Type B pancreatic cell (in vitro differentiated cells): ENCODE results near the gene TM4SF18. TPM values are rescaled to one million over a fixed set of nuclear protein-coding genes. Genes with fewer than 3 reads are reported as not detected.

Source experiments
- DNase-seq: peaks from one replicate; pipeline ENCODE4 v3.0.0; 2021; ENCODE audit warnings: mixed read lengths; ENCODE audit not compliant: unreplicated experiment; ENCODE audit errors: extremely low spot score
- H3K27ac Mint-ChIP-seq: 2 replicates; pipeline ENCODE4 v1.8.0; 2021; ENCODE audit warnings: mild to moderate bottlenecking, mixed read lengths
- H3K27me3 Mint-ChIP-seq: 2 replicates; pipeline ENCODE4 v1.8.0; 2021; ENCODE audit warnings: mixed read lengths
- H3K36me3 Mint-ChIP-seq: 2 replicates; pipeline ENCODE4 v1.8.0; 2021; ENCODE audit warnings: mixed read lengths
- H3K4me1 Mint-ChIP-seq: one replicate; pipeline ENCODE4 v1.8.0; 2021; ENCODE audit warnings: mixed read lengths; ENCODE audit not compliant: unreplicated experiment
- H3K4me3 Mint-ChIP-seq: 2 replicates; pipeline ENCODE4 v1.8.0; 2021; ENCODE audit warnings: mild to moderate bottlenecking, mixed read lengths
- H3K9me3 Mint-ChIP-seq: 2 replicates; pipeline ENCODE4 v1.8.0; 2021; ENCODE audit warnings: mixed read lengths
- CTCF ChIP-seq: fragments of 200-600 bp; sonication (generic); conservative IDR thresholded peaks from 2 replicates; pipeline ENCODE4 v1.5.0; 2021; ENCODE audit warnings: antibody characterized with exemption, mild to moderate bottlenecking
- total RNA-seq: library from RNA; stranded (reverse); gene quantifications from 2 replicates; pipeline ENCODE4 v1.2.1, GENCODE V29; 2021; ENCODE audit warnings: low replicate concordance

TM4SF18 gene
- total RNA-seq, 1 donor from 2014 or later, result not detected

DNA sequence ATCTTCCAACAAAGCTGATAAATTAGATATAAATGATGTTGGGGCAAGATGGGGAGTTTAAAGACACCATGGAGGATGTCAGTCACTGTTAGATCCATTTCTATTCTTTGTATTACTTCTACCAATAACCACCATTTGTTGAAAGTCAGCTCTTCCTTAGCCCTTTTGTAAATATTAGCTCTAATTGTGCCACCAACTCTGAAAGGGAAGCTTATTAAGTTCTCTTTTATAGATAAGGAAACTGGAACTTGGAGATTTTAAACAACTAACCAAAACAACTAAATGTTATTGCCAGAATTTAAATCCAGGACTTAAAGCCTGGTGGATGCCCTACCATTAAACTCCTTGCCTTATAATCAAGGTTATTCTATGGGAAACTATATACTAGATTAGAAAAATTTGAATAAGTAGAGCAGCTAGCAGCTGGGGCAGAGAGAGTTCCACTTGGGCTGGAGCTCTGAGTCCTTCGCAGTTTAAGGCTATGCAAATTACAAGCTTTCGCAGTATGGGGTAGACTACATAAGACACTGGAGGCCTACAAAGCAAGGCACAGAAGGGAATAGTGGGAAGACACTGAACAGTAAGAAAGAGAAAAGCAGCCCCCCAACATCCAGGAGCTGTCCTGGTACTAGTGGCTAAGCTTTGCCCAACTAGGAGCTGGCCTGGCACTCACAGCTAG is 52.6 kb downstream of the TM4SF18 start:
- Mint-ChIP-seq H3K4me1 (peaks cover 10% of the 10 kb centered on the region), H3K36me3 (peaks cover 4% of the 10 kb centered on the region), H3K27ac (no peak overlapping the region), H3K4me3 (no peak overlapping the region), H3K9me3 (peaks cover 5% of the 10 kb centered on the region), H3K27me3 (no peaks in the 10 kb centered on the region)
- DNase-seq, result no peak
- no peak for TF ChIP-seq CTCF

DNA sequence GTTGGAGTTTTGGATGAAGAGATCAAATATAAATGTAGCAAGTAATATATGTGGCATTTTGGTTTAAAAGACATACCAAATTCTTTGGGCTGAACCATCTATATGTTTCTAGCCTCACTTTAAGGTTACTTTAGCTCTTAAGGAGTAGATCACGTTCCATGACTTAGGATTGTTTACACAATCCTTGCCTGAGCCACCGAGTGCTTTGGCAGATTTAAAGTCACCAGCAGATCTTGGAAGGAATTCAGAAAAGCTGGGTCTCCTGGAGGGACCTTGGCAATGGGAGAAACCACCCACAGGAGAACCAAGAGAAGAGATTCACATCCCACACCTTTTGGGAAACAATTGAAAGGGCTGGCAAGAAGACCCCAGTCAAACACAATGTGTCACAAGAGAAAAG is 54.5 kb downstream of the TM4SF18 start:
- H3K9me3 Mint-ChIP-seq, result peaks cover 5% of the 10 kb centered on the region
- H3K4me1 Mint-ChIP-seq, result peaks cover 10% of the 10 kb centered on the region
- no peak for TF ChIP-seq CTCF
- H3K27ac Mint-ChIP-seq, result no peak overlapping the region
- no peak for DNase-seq
- H3K36me3 Mint-ChIP-seq, result peaks cover 4% of the 10 kb centered on the region
- no peaks in the 10 kb centered on the region for H3K27me3 Mint-ChIP-seq
- no peak overlapping the region for H3K4me3 Mint-ChIP-seq

GRCh38 chr3:149277331-149277813 is 56.1 kb downstream of the TM4SF18 start:
- Mint-ChIP-seq H3K9me3 (no peaks in the 10 kb centered on the region), H3K36me3 (no peaks in the 10 kb centered on the region)

DNA sequence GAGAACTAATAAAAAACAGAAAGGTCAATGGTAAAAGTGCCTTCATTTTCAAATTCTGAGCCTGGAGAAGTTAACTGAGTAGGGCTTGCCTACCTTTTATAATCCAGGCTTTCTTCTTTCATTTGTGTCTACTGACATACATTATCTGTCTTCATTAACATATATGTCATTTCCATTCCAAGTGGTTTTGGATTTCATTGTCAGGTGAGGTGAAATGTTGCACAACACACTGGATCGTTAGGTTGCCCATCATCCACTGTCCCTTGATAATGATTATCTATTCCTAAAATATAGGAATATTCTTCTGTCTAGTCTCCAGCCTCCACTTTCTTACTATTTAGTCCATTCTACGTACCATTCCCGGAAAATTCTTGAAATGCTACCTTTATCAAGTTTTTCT is 56.8 kb downstream of the TM4SF18 start:
- no peak for DNase-seq
- no peak overlapping the region for H3K27ac Mint-ChIP-seq
- no peaks in the 10 kb centered on the region for H3K9me3 Mint-ChIP-seq
- H3K4me1 Mint-ChIP-seq, result peaks cover 12% of the 10 kb centered on the region
- H3K4me3 Mint-ChIP-seq, result no peak overlapping the region
- H3K36me3 Mint-ChIP-seq, result no peaks in the 10 kb centered on the region
- TF ChIP-seq CTCF, result no peak
- no peaks in the 10 kb centered on the region for H3K27me3 Mint-ChIP-seq

More at GRCh38 chr3:149277331-149277813, 56.1 kb downstream of the TM4SF18 start:
- no peak for TF ChIP-seq CTCF
- no peak for DNase-seq
- H3K27ac Mint-ChIP-seq, result no peak overlapping the region
- H3K4me1 Mint-ChIP-seq, result peaks cover 12% of the 10 kb centered on the region
- H3K27me3 Mint-ChIP-seq, result no peaks in the 10 kb centered on the region
- H3K4me3 Mint-ChIP-seq, result no peak overlapping the region

DNA sequence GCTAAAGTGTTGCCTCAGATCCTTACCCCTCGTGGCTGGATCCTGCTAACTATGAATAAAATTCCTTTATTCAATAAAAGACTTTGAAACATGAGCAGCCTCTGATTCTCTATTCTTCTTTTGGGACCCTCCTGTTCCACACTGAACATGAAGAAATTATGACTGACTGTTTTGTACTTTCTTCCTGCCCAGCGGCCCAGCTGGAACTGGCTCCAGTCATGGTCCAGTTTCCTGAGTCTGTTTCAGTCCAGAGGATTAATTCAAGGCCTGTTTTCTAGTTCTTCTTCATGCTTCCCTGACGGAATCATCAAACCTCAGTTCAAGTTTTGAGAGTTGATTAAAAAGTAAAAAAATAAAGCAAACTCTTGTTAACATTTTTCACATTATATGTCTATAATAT is 59.2 kb downstream of the TM4SF18 start:
- no peak for DNase-seq
- no peak overlapping the region for H3K4me3 Mint-ChIP-seq
- H3K4me1 Mint-ChIP-seq, result peaks cover 17% of the 10 kb centered on the region
- no peaks in the 10 kb centered on the region for H3K9me3 Mint-ChIP-seq
- H3K27me3 Mint-ChIP-seq, result no peaks in the 10 kb centered on the region
- no peak for TF ChIP-seq CTCF
- H3K36me3 Mint-ChIP-seq, result no peaks in the 10 kb centered on the region
- no peak overlapping the region for H3K27ac Mint-ChIP-seq
